ENCODE data around the gene C5orf24.
A peak's percentile ranks its signal among the peaks of the same experiment; 100 is the strongest.

Gene C5orf24

GRCh38 chr5:134845852-134846640 lies at the start of gene C5orf24:
TSS of gene C5orf24 (plus strand) at chr5:134845968. CDS start at chr5:134854901, 8,933 bp downstream.
- Histone ChIP-seq H3K4me1 (ENCODE audit: control insufficient read depth, insufficient read depth, low read length) (peaks cover 8% of the 10 kb centered on the region; the same call in 1 of the 2 replicates), H3K27me3 (ENCODE audit: control insufficient read depth, insufficient read depth, low read length) (no peaks in the 10 kb centered on the region), H3K36me3 (ENCODE audit: control insufficient read depth, insufficient read depth, low read length) (peaks cover 10% of the 10 kb centered on the region), H3K9me3 (ENCODE audit: control insufficient read depth, insufficient read depth, low read depth, low read length) (no peaks in the 10 kb centered on the region), H3K27ac (ENCODE audit: low read depth, low read length) (peak within 1 kb of the TSS; percentile 88), H3K4me3 (ENCODE audit: low read depth, low read length) (peak within 1 kb of the TSS; percentile 63), H3K9ac (ENCODE audit: low read length) (peak within 1 kb of the TSS; percentile 95)

DNA sequence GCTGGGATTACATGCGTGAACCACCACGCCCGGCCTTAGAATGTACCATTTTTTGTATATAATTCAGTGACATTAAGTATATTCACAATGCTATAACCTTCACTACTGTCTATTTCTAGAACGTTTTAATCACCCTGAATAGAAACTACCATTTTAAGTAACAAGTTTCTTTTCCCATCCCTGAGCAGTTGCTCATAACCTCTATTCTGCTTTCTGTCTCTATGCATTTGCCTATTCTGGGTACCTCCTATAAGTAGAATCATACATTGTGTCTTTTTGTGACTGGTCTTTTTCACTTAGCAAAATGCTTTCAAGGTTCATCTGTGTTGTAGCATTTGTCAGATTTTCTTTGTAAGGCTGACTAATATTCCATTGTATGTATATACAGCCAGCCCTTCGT lies 47.3 kb upstream of the C5orf24 start:
- Histone ChIP-seq H3K4me1 (ENCODE audit: control insufficient read depth, insufficient read depth, low read length) (no peaks in the 10 kb centered on the region), H3K27ac (ENCODE audit: low read depth, low read length) (no peak overlapping the region), H3K9me3 (ENCODE audit: control insufficient read depth, insufficient read depth, low read depth, low read length) (no peaks in the 10 kb centered on the region), H3K9ac (ENCODE audit: low read length) (no peak overlapping the region), H3K36me3 (ENCODE audit: control insufficient read depth, insufficient read depth, low read length) (peaks cover 89% of the 10 kb centered on the region), H3K27me3 (ENCODE audit: control insufficient read depth, insufficient read depth, low read length) (no peaks in the 10 kb centered on the region), H3K4me3 (ENCODE audit: low read depth, low read length) (no peak overlapping the region)

GRCh38 chr5:134803821-134804220 lies 41.9 kb upstream of the C5orf24 start:
- Histone ChIP-seq H3K27ac (ENCODE audit: low read depth, low read length) (no peak overlapping the region), H3K9me3 (ENCODE audit: control insufficient read depth, insufficient read depth, low read depth, low read length) (no peaks in the 10 kb centered on the region), H3K36me3 (ENCODE audit: control insufficient read depth, insufficient read depth, low read length) (peaks cover 81% of the 10 kb centered on the region), H3K9ac (ENCODE audit: low read length) (no peak overlapping the region), H3K27me3 (ENCODE audit: control insufficient read depth, insufficient read depth, low read length) (no peaks in the 10 kb centered on the region), H3K4me1 (ENCODE audit: control insufficient read depth, insufficient read depth, low read length) (no peaks in the 10 kb centered on the region), H3K4me3 (ENCODE audit: low read depth, low read length) (no peak overlapping the region)

GRCh38 chr5:134813407-134813806 lies 32.4 kb upstream of the C5orf24 start:
- Histone ChIP-seq H3K36me3 (ENCODE audit: control insufficient read depth, insufficient read depth, low read length) (peaks cover 89% of the 10 kb centered on the region), H3K9ac (ENCODE audit: low read length) (no peak overlapping the region), H3K4me1 (ENCODE audit: control insufficient read depth, insufficient read depth, low read length) (no peaks in the 10 kb centered on the region), H3K27me3 (ENCODE audit: control insufficient read depth, insufficient read depth, low read length) (no peaks in the 10 kb centered on the region), H3K9me3 (ENCODE audit: control insufficient read depth, insufficient read depth, low read depth, low read length) (no peaks in the 10 kb centered on the region), H3K4me3 (ENCODE audit: low read depth, low read length) (no peak overlapping the region), H3K27ac (ENCODE audit: low read depth, low read length) (no peak overlapping the region)

- Histone ChIP-seq H3K4me3 (ENCODE audit: low read depth, low read length) (no peak overlapping the region), H3K27me3 (ENCODE audit: control insufficient read depth, insufficient read depth, low read length) (no peaks in the 10 kb centered on the region), H3K36me3 (ENCODE audit: control insufficient read depth, insufficient read depth, low read length) (peaks cover 89% of the 10 kb centered on the region), H3K9me3 (ENCODE audit: control insufficient read depth, insufficient read depth, low read depth, low read length) (no peaks in the 10 kb centered on the region), H3K27ac (ENCODE audit: low read depth, low read length) (no peak overlapping the region), H3K4me1 (ENCODE audit: control insufficient read depth, insufficient read depth, low read length) (no peaks in the 10 kb centered on the region), H3K9ac (ENCODE audit: low read length) (no peak overlapping the region)
Observed at GRCh38 chr5:134813827-134814226, 31.9 kb upstream of the C5orf24 start.

DNA sequence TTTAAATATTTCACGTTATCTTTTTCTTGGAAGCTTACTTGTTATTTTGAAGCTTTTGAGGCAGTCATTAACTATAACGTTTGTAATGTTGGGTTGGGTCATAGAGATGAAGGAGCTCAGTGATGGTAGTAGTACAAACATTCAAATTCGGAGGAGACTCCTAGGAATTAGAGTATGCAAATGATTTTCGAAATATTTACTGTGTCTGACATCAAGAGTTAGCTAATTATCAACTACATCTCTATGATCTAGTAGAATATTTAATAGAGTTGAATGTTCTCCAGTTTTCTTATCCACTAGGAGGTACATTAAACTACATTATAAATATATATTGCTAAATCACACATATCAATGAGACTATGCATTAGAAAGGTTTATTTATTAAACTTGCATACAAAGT lies 28.8 kb upstream of the C5orf24 start:
- no peak overlapping the region for H3K27ac ChIP-seq (ENCODE audit: low read depth, low read length)
- no peak overlapping the region for H3K4me3 ChIP-seq (ENCODE audit: low read depth, low read length)
- no peaks in the 10 kb centered on the region for H3K4me1 ChIP-seq (ENCODE audit: control insufficient read depth, insufficient read depth, low read length)
- H3K9ac ChIP-seq (ENCODE audit: low read length), result no peak overlapping the region
- H3K27me3 ChIP-seq (ENCODE audit: control insufficient read depth, insufficient read depth, low read length), result no peaks in the 10 kb centered on the region
- H3K9me3 ChIP-seq (ENCODE audit: control insufficient read depth, insufficient read depth, low read depth, low read length), result no peaks in the 10 kb centered on the region
- H3K36me3 ChIP-seq (ENCODE audit: control insufficient read depth, insufficient read depth, low read length), result peaks cover 93% of the 10 kb centered on the region

GRCh38 chr5:134818776-134819175 lies 27.0 kb upstream of the C5orf24 start:
- H3K27me3 ChIP-seq (ENCODE audit: control insufficient read depth, insufficient read depth, low read length), result no peaks in the 10 kb centered on the region
- H3K36me3 ChIP-seq (ENCODE audit: control insufficient read depth, insufficient read depth, low read length), result peaks cover 93% of the 10 kb centered on the region
- no peaks in the 10 kb centered on the region for H3K4me1 ChIP-seq (ENCODE audit: control insufficient read depth, insufficient read depth, low read length)
- no peak overlapping the region for H3K27ac ChIP-seq (ENCODE audit: low read depth, low read length)
- H3K9me3 ChIP-seq (ENCODE audit: control insufficient read depth, insufficient read depth, low read depth, low read length), result no peaks in the 10 kb centered on the region
- no peak overlapping the region for H3K9ac ChIP-seq (ENCODE audit: low read length)
- no peak overlapping the region for H3K4me3 ChIP-seq (ENCODE audit: low read depth, low read length)

DNA sequence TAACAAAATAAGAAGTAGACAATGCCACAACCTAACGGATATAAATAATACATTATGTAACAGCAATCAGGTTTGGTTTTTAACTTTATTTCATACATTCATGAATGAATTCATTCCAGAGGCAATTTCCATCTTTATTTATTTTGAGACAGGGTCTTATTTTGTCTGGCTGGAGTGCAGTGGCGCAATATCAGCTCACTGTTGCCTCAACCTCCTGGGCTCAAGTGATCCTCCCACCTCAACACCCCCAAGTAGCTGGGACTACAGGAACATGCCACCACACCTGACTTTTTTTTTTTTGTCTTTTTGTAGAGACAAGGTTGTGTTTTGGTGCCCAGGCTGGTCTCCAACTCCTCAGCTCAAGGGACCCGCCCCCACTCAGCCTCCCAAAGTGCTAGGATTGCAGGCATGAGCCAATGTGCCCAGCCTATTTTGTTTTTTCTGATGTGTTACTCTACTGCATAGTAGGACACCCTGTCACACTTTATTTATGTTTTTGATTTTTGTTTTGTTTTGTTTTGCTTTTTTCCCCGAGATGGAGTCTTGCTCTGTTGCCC lies 26.3 kb upstream of the C5orf24 start:
- Histone ChIP-seq H3K9ac (ENCODE audit: low read length) (no peak overlapping the region), H3K4me3 (ENCODE audit: low read depth, low read length) (no peak overlapping the region), H3K36me3 (ENCODE audit: control insufficient read depth, insufficient read depth, low read length) (peaks cover 92% of the 10 kb centered on the region), H3K9me3 (ENCODE audit: control insufficient read depth, insufficient read depth, low read depth, low read length) (no peaks in the 10 kb centered on the region), H3K27me3 (ENCODE audit: control insufficient read depth, insufficient read depth, low read length) (no peaks in the 10 kb centered on the region), H3K4me1 (ENCODE audit: control insufficient read depth, insufficient read depth, low read length) (no peaks in the 10 kb centered on the region), H3K27ac (ENCODE audit: low read depth, low read length) (no peak overlapping the region)

GRCh38 chr5:134821841-134822240 lies 23.9 kb upstream of the C5orf24 start:
- Histone ChIP-seq H3K36me3 (ENCODE audit: control insufficient read depth, insufficient read depth, low read length) (peaks cover 94% of the 10 kb centered on the region), H3K4me3 (ENCODE audit: low read depth, low read length) (no peak overlapping the region), H3K4me1 (ENCODE audit: control insufficient read depth, insufficient read depth, low read length) (no peaks in the 10 kb centered on the region), H3K9ac (ENCODE audit: low read length) (no peak overlapping the region), H3K9me3 (ENCODE audit: control insufficient read depth, insufficient read depth, low read depth, low read length) (no peaks in the 10 kb centered on the region), H3K27me3 (ENCODE audit: control insufficient read depth, insufficient read depth, low read length) (no peaks in the 10 kb centered on the region), H3K27ac (ENCODE audit: low read depth, low read length) (no peak overlapping the region)

- H3K36me3 ChIP-seq (ENCODE audit: control insufficient read depth, insufficient read depth, low read length), result peaks cover 91% of the 10 kb centered on the region
Observed at GRCh38 chr5:134824681-134825080, 21.1 kb upstream of the C5orf24 start.

DNA sequence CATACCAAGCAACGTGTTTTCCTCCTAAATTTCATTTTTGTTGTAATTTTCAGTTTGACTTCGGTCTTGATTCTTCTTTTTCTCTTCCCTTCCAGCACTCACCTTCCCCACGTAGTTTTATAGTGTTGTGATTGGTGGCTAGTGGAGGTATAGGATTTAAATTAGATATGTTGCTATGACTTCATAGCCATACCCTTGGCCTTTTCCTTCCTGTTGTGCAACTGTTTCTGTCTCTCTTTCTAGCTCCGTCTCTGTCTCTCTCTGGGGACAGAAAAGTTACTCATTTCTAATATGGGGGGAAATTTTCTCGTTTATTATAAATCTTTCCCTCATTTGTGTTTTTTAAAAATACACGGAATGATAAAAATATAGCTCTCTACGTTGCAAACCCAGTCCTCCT lies 20.6 kb upstream of the C5orf24 start:
- Histone ChIP-seq H3K9me3 (ENCODE audit: control insufficient read depth, insufficient read depth, low read depth, low read length) (no peaks in the 10 kb centered on the region), H3K27ac (ENCODE audit: low read depth, low read length) (no peak overlapping the region), H3K36me3 (ENCODE audit: control insufficient read depth, insufficient read depth, low read length) (peaks cover 88% of the 10 kb centered on the region), H3K27me3 (ENCODE audit: control insufficient read depth, insufficient read depth, low read length) (no peaks in the 10 kb centered on the region), H3K9ac (ENCODE audit: low read length) (no peak overlapping the region), H3K4me1 (ENCODE audit: control insufficient read depth, insufficient read depth, low read length) (no peaks in the 10 kb centered on the region), H3K4me3 (ENCODE audit: low read depth, low read length) (no peak overlapping the region)

More at GRCh38 chr5:134824681-134825080, 21.1 kb upstream of the C5orf24 start:
- Histone ChIP-seq H3K4me3 (ENCODE audit: low read depth, low read length) (no peak overlapping the region), H3K9me3 (ENCODE audit: control insufficient read depth, insufficient read depth, low read depth, low read length) (no peaks in the 10 kb centered on the region), H3K27ac (ENCODE audit: low read depth, low read length) (no peak overlapping the region), H3K4me1 (ENCODE audit: control insufficient read depth, insufficient read depth, low read length) (no peaks in the 10 kb centered on the region), H3K27me3 (ENCODE audit: control insufficient read depth, insufficient read depth, low read length) (no peaks in the 10 kb centered on the region), H3K9ac (ENCODE audit: low read length) (no peak overlapping the region)
